GM12878 (cell line): ENCODE data around the gene LIMCH1. TPM values are rescaled to one million over a fixed set of nuclear protein-coding genes. Genes with fewer than 3 reads are reported as not detected.

Experiments used
- ATAC-seq: fragments of 200-7000 bp; cut with Tn5 transposase; 3 replicates; pipeline ENCODE4 v1.9.1; 2020; ENCODE audit warnings: mild to moderate bottlenecking, moderate library complexity
- BruUV-seq: library from RNA; stranded (reverse); fragments of 400-500 nt; replicated peaks from 2 replicates; lab custom pipeline; 2021; lab: Mats Ljungman, UMichigan
- CTCF ChIA-PET: fragments of 300-600 bp; sonication (Branson Sonifier 250); formaldehyde crosslinking; extraction: SDS; loops from one replicate; lab custom pipeline; 2021; ENCODE audit warnings: inconsistent platforms; lab: Yijun Ruan, JAX
- POLR2A ChIA-PET: fragments of 350-600 bp; formaldehyde crosslinking; extraction: SDS; loops from one replicate; lab custom pipeline; 2021; ENCODE audit warnings: inconsistent platforms; lab: Charles Lee
- RAD21 ChIA-PET: fragments of 300-600 bp; sonication (Branson Sonifier 250); formaldehyde crosslinking; loops from one replicate; lab custom pipeline; 2023; ENCODE audit warnings: antibody characterized with exemption; ENCODE audit not compliant: unreplicated experiment; lab: Charles Lee
- SMC1A ChIA-PET: fragments of 300-600 bp; sonication (Branson Sonifier 250); formaldehyde crosslinking; loops from one replicate; lab custom pipeline; 2023; ENCODE audit not compliant: unreplicated experiment, uncharacterized antibody; lab: Charles Lee
- DNase-seq: peaks from one replicate; pipeline ENCODE4 v3.0.0-alpha.2; 2011; ENCODE audit warnings: low read depth, low spot score
- FAIRE-seq: peaks from 3 replicates; lab custom pipeline; 2011; peaks lifted over from hg19 to GRCh38; lab: Jason Lieb, UNC
- H2AFZ ChIP-seq: 2 replicates; pipeline ENCODE4 v1.6.0; 2011; ENCODE audit warnings: low read depth, low read length, control low read depth; ENCODE audit not compliant: control insufficient read depth
- H3K27ac ChIP-seq: 2 replicates; pipeline ENCODE4 v1.5.1; 2011; ENCODE audit warnings: control low read depth; ENCODE audit not compliant: control insufficient read depth, insufficient read depth
- H3K27me3 ChIP-seq, 2 experiments: replicated peaks in 1 of 2; 2 replicates each; pipeline versions ENCODE4 v1.6.0 to v1.6.1; 2011; ENCODE audit warnings: low read length in 1 of 2; ENCODE audit not compliant: control insufficient read depth in 2 of 2, insufficient read depth in 2 of 2
- H3K36me3 ChIP-seq, 2 experiments: 2 replicates each; pipeline ENCODE4 v1.5.1; 2011; ENCODE audit warnings: low read length in 1 of 2; ENCODE audit not compliant: control insufficient read depth in 2 of 2, insufficient read depth in 2 of 2
- H3K4me1 ChIP-seq: 2 replicates; pipeline ENCODE4 v1.6.1; 2011; ENCODE audit warnings: mild to moderate bottlenecking, low read length, moderate library complexity, mixed read lengths; ENCODE audit not compliant: control insufficient read depth, insufficient read depth
- H3K4me2 ChIP-seq: 2 replicates; pipeline ENCODE4 v1.6.0; 2011; ENCODE audit warnings: control low read depth; ENCODE audit not compliant: control insufficient read depth, insufficient read depth
- H3K4me3 ChIP-seq: fragments of 200-600 bp; sonication (generic); 2 replicates; pipeline ENCODE4 v1.5.1; 2016
- H3K79me2 ChIP-seq: 2 replicates; pipeline ENCODE4 v1.6.0; 2011; ENCODE audit warnings: low read length; ENCODE audit not compliant: control insufficient read depth, insufficient read depth
- H3K9ac ChIP-seq: 2 replicates; pipeline ENCODE4 v1.8.0; 2011; ENCODE audit warnings: low read length, control low read depth, mixed read lengths; ENCODE audit not compliant: control insufficient read depth, insufficient read depth
- H3K9me3 ChIP-seq: replicated peaks from 3 replicates; pipeline ENCODE4 v1.5.1; 2011; ENCODE audit warnings: mild to moderate bottlenecking, low read length; ENCODE audit not compliant: control insufficient read depth, insufficient read depth
- H4K20me1 ChIP-seq: 2 replicates; pipeline ENCODE4 v1.6.0; 2011; ENCODE audit not compliant: control insufficient read depth, insufficient read depth
- CREB1 ChIP-seq: IDR thresholded peaks from 2 replicates; pipeline ENCODE4 v1.6.1; 2012; ENCODE audit warnings: low read depth, mild to moderate bottlenecking, inconsistent platforms
- DPF2 ChIP-seq: fragments of 450-650 bp; IDR thresholded peaks from 2 replicates; pipeline ENCODE4 v1.6.1; 2017; ENCODE audit warnings: mild to moderate bottlenecking
- FOXK2 ChIP-seq: fragments of 450-650 bp; IDR thresholded peaks from 2 replicates; pipeline ENCODE4 v1.6.1; 2017; ENCODE audit warnings: mild to moderate bottlenecking, moderate library complexity
- KAT2A ChIP-seq: conservative IDR thresholded peaks from 2 replicates; pipeline ENCODE4 v1.6.1; 2011; ENCODE audit warnings: low read depth, low read length; ENCODE audit not compliant: control insufficient read depth
- MEF2B ChIP-seq: fragments of 450-650 bp; IDR thresholded peaks from 2 replicates; pipeline ENCODE4 v1.6.1; 2018; ENCODE audit warnings: mild to moderate bottlenecking, moderate library complexity; ENCODE audit not compliant: partially characterized antibody, poor library complexity, severe bottlenecking
- PBX3 ChIP-seq: IDR thresholded peaks from 2 replicates; pipeline ENCODE4 v1.6.1; 2011; ENCODE audit warnings: mild to moderate bottlenecking, low read depth, low read length, moderate library complexity; ENCODE audit not compliant: insufficient replicate concordance
- SRF ChIP-seq, 2 experiments: IDR thresholded peaks; 2 replicates each; pipeline ENCODE4 v1.6.1; 2011; ENCODE audit warnings: low read depth in 2 of 2, low read length in 2 of 2, mild to moderate bottlenecking in 1 of 2, moderate library complexity in 1 of 2
- SUZ12 ChIP-seq: fragments of 200-600 bp; sonication (generic); IDR thresholded peaks from one replicate; pipeline ENCODE4 v1.6.1; 2018; ENCODE audit warnings: antibody characterized with exemption, mild to moderate bottlenecking; ENCODE audit not compliant: unreplicated experiment
- ZNF207 ChIP-seq: fragments of 450-650 bp; IDR thresholded peaks from 2 replicates; pipeline ENCODE4 v1.6.1; 2014; ENCODE audit warnings: antibody characterized with exemption, mild to moderate bottlenecking, borderline replicate concordance
- WGBS: methylation state at CpG from one replicate; pipeline ENCODE4 v1.1.6; 2016; ENCODE audit warnings: low lambda C conversion rate; ENCODE audit not compliant: insufficient replicate concordance, insufficient coverage; ENCODE audit errors: missing lambda C conversion rate; 5-methylcytosine and 5-hydroxymethylcytosine counted together
- in situ Hi-C: fragments of 300-500 bp; cut with MboI; formaldehyde crosslinking; loops from 9 replicates; pipeline ENCODE4 v1.14.3; 2018; ENCODE audit warnings: mixed read lengths
- intact Hi-C: fragments of 100-400 bp; cut with micrococcal nuclease; formaldehyde crosslinking; loops from one replicate; pipeline ENCODE4 v1.14.2; 2022; ENCODE audit not compliant: unreplicated experiment
- polyA plus RNA-seq, 11 experiments: library from polyadenylated mRNA; depleted of rRNA in 4 of 11; unstranded in 6 of 11; stranded (reverse) in 5 of 11; fragments of >200 nt; fragmentation: Nextera tagmentation in 4 of 11; fragmentation: Illumina TruSeq in 1 of 11; extraction: Ambion mirVana in 4 of 11; extraction: Trizol in 1 of 11; gene quantifications; 1 replicate in 1 of 11; 2 replicates in 10 of 11; pipeline versions ENCODE4 v1.2.1 to v1.2.3, GENCODE V29; 2011 to 2016; ENCODE audit warnings: inconsistent platforms in 2 of 11, missing spikeins in 2 of 11, low read depth in 1 of 11
- total RNA-seq, 4 experiments: library from RNA; depleted of rRNA in 3 of 4; stranded (reverse); fragments of >200 nt in 3 of 4; fragmentation: Illumina TruSeq in 1 of 4; extraction: Trizol in 1 of 4; gene quantifications; 2 replicates each; pipeline versions ENCODE4 v1.2.1 to v1.2.3, GENCODE V29; 2013 to 2021

Gene LIMCH1
- total and polyA plus RNA-seq, 10 of the 15 experiments (the other 5 are each of a cell fraction or from before 2014, with no cell fraction given) = 0.07 to 0.15 TPM; not detected in 8

- in situ Hi-C loops = loop anchor here (25.0 kb wide), 1 partner anchor 744 kb away; no protein-coding TSS in a partner anchor
Observed at GRCh38 chr4:41656106-41656505, 118.1 kb downstream of the LIMCH1 start.

More at GRCh38 chr4:41656106-41656505, 118.1 kb downstream of the LIMCH1 start:
- H3K4me1 ChIP-seq = no peaks in the 10 kb centered on the region
- no peaks in the 10 kb centered on the region for H3K9me3 ChIP-seq
- ATAC-seq (no peak), FAIRE-seq (no peak), DNase-seq (no peak)
- POLR2A ChIA-PET = no interaction called here
- H3K27ac ChIP-seq = no peak overlapping the region
- BruUV-seq = no TSS peak
- H3K9ac ChIP-seq = no peak overlapping the region
- SMC1A ChIA-PET = no interaction called here
- no peak overlapping the region for H3K4me3 ChIP-seq
- no peaks in the 10 kb centered on the region for H4K20me1 ChIP-seq
- no peak overlapping the region for H3K4me2 ChIP-seq
- H3K27me3 ChIP-seq = no peaks in the 10 kb centered on the region
- RAD21 ChIA-PET = no interaction called here
- WGBS = 9% methylated on average over 3 of the region's 3 CpGs
- H3K36me3 ChIP-seq = no peaks in the 10 kb centered on the region
- intact Hi-C loops = no loop called here
- no peak for TF ChIP-seq SRF (IDR thresholded peaks at IDR 0.05; ENCODE audit: low read depth in 2 of 2, low read length in 2 of 2)
- TF ChIP-seq FOXK2 = no peak
- no peak for TF ChIP-seq ZNF207
- no peak for TF ChIP-seq KAT2A
- TF ChIP-seq DPF2 = no peak
- TF ChIP-seq SUZ12 = no peak
- TF ChIP-seq MEF2B = no peak
- no peak for TF ChIP-seq PBX3
- TF ChIP-seq CREB1 = no peak
- CTCF ChIA-PET = interaction anchor here (0.5 to 4.5 kb wide), 2 partner anchors 44 to 374 kb away, joined by 3 to 17 read pairs; no protein-coding TSS in a partner anchor
- no peaks in the 10 kb centered on the region for H3K79me2 ChIP-seq
- no peak overlapping the region for H2AFZ ChIP-seq
